ENCODE measurements around the gene NTM. TPM values are rescaled to one million over a fixed set of nuclear protein-coding genes. Genes with fewer than 3 reads are reported as not detected.

The NTM gene
- total RNA-seq, 1 experiment from 2014 or later: not detected

DNA sequence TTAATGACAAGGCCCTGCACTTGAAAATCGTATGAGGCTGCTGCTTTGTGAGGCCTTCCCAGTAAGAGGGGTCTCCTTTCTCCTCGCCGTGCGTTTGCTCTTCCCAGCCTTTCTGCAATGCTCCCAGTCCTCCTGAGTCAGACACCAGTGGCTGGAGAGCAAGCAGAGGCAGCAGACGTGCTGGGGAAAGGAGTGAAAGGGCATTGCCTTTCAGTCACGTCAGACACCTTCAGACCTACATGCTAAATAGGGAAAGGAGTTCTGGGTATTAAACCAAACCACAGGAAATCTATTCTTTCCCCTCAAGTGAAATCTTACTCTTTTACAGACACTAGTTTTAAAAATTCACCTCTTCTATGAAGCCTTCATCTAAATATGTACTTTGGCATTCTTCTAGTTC lies 274.8 kb downstream of the NTM start:
- no peaks in the 10 kb centered on the region for H3K4me1 ChIP-seq (ENCODE audit: control insufficient read depth in 1 of 2, insufficient read depth in 2 of 2, low read length in 2 of 2)
- H4K20me1 ChIP-seq (ENCODE audit: insufficient read depth): no peaks in the 10 kb centered on the region
- TF ChIP-seq, protein P1, sequence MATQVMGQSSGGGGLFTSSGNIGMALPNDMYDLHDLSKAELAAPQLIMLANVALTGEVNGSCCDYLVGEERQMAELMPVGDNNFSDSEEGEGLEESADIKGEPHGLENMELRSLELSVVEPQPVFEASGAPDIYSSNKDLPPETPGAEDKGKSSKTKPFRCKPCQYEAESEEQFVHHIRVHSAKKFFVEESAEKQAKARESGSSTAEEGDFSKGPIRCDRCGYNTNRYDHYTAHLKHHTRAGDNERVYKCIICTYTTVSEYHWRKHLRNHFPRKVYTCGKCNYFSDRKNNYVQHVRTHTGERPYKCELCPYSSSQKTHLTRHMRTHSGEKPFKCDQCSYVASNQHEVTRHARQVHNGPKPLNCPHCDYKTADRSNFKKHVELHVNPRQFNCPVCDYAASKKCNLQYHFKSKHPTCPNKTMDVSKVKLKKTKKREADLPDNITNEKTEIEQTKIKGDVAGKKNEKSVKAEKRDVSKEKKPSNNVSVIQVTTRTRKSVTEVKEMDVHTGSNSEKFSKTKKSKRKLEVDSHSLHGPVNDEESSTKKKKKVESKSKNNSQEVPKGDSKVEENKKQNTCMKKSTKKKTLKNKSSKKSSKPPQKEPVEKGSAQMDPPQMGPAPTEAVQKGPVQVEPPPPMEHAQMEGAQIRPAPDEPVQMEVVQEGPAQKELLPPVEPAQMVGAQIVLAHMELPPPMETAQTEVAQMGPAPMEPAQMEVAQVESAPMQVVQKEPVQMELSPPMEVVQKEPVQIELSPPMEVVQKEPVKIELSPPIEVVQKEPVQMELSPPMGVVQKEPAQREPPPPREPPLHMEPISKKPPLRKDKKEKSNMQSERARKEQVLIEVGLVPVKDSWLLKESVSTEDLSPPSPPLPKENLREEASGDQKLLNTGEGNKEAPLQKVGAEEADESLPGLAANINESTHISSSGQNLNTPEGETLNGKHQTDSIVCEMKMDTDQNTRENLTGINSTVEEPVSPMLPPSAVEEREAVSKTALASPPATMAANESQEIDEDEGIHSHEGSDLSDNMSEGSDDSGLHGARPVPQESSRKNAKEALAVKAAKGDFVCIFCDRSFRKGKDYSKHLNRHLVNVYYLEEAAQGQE (IDR thresholded peaks at IDR 0.05; ENCODE audit: low read depth): no peak
- TF ChIP-seq, protein P2, sequence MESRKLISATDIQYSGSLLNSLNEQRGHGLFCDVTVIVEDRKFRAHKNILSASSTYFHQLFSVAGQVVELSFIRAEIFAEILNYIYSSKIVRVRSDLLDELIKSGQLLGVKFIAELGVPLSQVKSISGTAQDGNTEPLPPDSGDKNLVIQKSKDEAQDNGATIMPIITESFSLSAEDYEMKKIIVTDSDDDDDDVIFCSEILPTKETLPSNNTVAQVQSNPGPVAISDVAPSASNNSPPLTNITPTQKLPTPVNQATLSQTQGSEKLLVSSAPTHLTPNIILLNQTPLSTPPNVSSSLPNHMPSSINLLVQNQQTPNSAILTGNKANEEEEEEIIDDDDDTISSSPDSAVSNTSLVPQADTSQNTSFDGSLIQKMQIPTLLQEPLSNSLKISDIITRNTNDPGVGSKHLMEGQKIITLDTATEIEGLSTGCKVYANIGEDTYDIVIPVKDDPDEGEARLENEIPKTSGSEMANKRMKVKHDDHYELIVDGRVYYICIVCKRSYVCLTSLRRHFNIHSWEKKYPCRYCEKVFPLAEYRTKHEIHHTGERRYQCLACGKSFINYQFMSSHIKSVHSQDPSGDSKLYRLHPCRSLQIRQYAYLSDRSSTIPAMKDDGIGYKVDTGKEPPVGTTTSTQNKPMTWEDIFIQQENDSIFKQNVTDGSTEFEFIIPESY (IDR thresholded peaks at IDR 0.05; ENCODE audit: extremely low read depth, insufficient replicate concordance, low read length): no peak
- TF ChIP-seq POLR2AphosphoS5 (IDR thresholded peaks at IDR 0.05; ENCODE audit: low read depth, low read length) (no peak), ZFX (IDR thresholded peaks at IDR 0.05) (no peak), RAD21 (IDR thresholded peaks at IDR 0.05; ENCODE audit: low read depth) (no peak), EZH2 (IDR thresholded peaks at IDR 0.05) (no peak), TCF7L2 (IDR thresholded peaks at IDR 0.05; ENCODE audit: borderline replicate concordance, extremely low read depth, insufficient read depth, insufficient read length) (no peak), FOSL1 (IDR thresholded peaks at IDR 0.05; ENCODE audit: low read depth) (no peak), CEBPB (IDR thresholded peaks at IDR 0.05; ENCODE audit: low read depth) (no peak), EGR1 (IDR thresholded peaks at IDR 0.05; ENCODE audit: low read depth) (no peak), CBX3 (IDR thresholded peaks at IDR 0.05; ENCODE audit: low read depth) (no peak), SIN3A (IDR thresholded peaks at IDR 0.05; ENCODE audit: low read depth) (no peak)
- TF ChIP-seq, protein P3, sequence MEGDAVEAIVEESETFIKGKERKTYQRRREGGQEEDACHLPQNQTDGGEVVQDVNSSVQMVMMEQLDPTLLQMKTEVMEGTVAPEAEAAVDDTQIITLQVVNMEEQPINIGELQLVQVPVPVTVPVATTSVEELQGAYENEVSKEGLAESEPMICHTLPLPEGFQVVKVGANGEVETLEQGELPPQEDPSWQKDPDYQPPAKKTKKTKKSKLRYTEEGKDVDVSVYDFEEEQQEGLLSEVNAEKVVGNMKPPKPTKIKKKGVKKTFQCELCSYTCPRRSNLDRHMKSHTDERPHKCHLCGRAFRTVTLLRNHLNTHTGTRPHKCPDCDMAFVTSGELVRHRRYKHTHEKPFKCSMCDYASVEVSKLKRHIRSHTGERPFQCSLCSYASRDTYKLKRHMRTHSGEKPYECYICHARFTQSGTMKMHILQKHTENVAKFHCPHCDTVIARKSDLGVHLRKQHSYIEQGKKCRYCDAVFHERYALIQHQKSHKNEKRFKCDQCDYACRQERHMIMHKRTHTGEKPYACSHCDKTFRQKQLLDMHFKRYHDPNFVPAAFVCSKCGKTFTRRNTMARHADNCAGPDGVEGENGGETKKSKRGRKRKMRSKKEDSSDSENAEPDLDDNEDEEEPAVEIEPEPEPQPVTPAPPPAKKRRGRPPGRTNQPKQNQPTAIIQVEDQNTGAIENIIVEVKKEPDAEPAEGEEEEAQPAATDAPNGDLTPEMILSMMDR (IDR thresholded peaks at IDR 0.05 in 2 of 3, conservative IDR thresholded peaks at IDR 0.05 in 1 of 3; ENCODE audit: borderline replicate concordance in 1 of 3, insufficient read depth in 1 of 3, low read depth in 2 of 3, low read length in 2 of 3): no peak
- TF ChIP-seq, protein P4, sequence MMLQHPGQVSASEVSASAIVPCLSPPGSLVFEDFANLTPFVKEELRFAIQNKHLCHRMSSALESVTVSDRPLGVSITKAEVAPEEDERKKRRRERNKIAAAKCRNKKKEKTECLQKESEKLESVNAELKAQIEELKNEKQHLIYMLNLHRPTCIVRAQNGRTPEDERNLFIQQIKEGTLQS (IDR thresholded peaks at IDR 0.05): no peak
- no TSS peak for BruUV-seq (replicated peaks)
- ATAC-seq: no peak
- H3K79me2 ChIP-seq (ENCODE audit: insufficient read depth, low read length): no peaks in the 10 kb centered on the region
- no peak overlapping the region for H3K9ac ChIP-seq (ENCODE audit: low read length)
- no peak overlapping the region for H3K4me3 ChIP-seq (replicated peaks in 1 of 2; ENCODE audit: low read depth in 1 of 2, low read length in 2 of 2)
- H3K27me3 ChIP-seq (ENCODE audit: insufficient read depth, low read length): no peaks in the 10 kb centered on the region
- no peak overlapping the region for H2AFZ ChIP-seq (ENCODE audit: low read depth, low read length, poor library complexity, severe bottlenecking)
- H3K27ac ChIP-seq (ENCODE audit: low read depth, low read length): no peak overlapping the region
- DNase-seq (ENCODE audit: low read depth, low spot score): no peak
- H3K9me2 ChIP-seq (ENCODE audit: insufficient read depth): no peaks in the 10 kb centered on the region
- intact Hi-C loops (cut with micrococcal nuclease): no loop called here
- RAD21 ChIA-PET (ENCODE audit: low non-redundant PET in 1 of 2, low total read pairs in 2 of 2, uncharacterized antibody in 2 of 2, unreplicated experiment in 2 of 2): no interaction called here
- H3K4me2 ChIP-seq (ENCODE audit: low read length): no peak overlapping the region
- POLR2A ChIA-PET: no interaction called here
- peaks cover 0 to 3% of the 10 kb centered on the region in 2 experiments; a peak in 2 of 4 replicates for H3K9me3 ChIP-seq (ENCODE audit: control insufficient read depth in 1 of 2, insufficient read depth in 1 of 2, low read depth in 1 of 2, low read length in 2 of 2)
- CTCF ChIA-PET: no interaction called here
- no peaks in the 10 kb centered on the region for H3K36me3 ChIP-seq (ENCODE audit: control insufficient read depth in 1 of 2, insufficient read depth in 2 of 2, low read length in 2 of 2)

Measured in HCT116 (cell line).